Measurements from ENCODE around the gene NUP93.
"Not testable (repeated sequence)": the region's sequence is repeated elsewhere in the genome, so short reads cannot be mapped to it uniquely, and the experiment has no call there.

Gene NUP93

DNA sequence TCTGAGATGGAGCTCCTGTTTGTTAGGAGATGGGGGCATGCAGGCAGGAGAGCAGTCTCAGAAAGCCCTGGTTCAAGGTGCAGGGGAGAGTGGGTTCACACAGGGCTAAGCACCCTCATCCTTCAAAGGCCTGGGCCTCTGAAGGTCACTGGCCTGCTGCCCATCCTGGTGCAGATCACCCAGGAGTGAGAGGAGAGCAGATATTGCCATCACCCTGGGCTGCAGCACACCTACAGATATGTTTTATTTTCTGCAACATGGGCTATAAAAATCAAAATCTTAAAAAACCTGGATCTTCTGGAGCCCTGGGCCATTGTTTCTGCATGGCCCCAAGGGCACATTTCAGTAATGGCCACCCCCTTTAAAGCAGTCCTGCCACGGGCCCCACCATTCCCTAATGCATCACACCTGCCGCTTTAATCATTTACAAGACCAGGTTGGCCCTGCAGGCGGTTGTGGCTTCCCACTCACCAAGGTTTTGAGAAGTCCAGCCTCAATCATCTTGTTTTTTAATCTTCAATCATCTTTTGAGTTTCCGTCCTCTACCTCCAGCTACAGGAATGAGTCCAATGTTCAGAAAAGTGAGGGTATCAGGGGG is 20.4 kb upstream of the NUP93 start:
- no peak for DNase-seq

DNA sequence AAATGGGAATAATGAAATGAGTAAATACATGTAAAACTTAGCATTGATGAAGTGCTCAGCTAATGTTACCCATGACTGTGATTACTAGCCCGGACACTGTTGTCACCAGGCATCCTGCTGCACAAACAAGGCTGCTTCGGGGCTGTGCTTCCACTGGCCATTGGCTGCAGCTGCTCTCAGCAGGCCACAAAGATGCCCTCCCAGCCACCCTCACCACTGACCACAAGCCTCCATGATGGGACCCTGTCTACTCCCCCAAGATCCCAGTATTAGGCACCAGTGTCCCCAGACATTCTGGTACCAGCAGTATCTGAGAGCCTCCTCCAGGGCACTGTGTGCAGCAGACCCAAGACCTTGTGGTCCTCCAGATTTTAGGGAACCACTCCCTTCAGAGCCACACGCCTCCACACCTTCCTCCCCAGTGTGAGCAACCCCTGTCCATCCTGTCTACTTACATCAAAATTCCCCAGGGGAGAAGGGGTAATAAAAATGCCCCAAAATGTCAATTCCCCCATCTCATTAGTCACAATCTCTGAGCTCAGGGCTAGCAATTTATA is 19.7 kb upstream of the NUP93 start:
- DNase-seq, result no peak

DNA sequence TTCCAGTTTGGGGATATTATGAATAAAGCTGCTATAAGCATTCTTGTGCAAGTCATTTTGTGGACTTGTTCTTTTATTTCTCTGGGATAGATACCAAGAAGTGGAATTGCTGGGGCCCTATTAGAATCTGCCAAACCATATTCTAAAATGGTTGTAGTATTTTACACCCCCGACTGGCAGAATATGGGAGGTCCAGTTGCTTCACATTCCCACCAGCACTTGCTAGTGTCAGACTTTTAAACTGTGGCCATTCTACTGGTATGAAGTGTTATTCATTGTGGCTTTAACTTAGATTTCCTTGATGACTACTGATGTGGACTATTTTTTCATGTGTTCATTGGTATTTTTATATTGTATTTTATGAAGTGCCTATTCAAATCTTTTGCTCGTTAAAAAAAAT is 18.1 kb upstream of the NUP93 start:
- DNase-seq, result no peak

DNA sequence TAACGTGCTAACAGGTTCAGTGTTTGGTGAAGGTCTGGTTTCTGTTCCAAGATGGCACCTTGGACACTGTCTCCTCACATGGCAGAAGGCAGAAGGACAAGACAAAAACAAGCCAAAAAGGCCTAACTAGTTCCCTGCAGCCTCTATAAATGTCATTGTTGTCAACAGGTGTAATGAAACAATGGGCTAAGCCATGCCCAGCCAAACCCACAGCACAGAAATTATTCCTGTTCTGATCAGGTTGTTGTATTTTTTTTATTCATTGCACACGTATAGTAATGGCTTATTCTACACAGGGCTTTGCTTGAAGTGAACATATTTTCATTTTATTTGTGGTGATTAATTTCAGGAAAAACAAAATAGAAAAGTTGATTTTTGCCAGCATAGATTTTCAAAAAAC is 16.1 kb upstream of the NUP93 start:
- no peak for DNase-seq

DNA sequence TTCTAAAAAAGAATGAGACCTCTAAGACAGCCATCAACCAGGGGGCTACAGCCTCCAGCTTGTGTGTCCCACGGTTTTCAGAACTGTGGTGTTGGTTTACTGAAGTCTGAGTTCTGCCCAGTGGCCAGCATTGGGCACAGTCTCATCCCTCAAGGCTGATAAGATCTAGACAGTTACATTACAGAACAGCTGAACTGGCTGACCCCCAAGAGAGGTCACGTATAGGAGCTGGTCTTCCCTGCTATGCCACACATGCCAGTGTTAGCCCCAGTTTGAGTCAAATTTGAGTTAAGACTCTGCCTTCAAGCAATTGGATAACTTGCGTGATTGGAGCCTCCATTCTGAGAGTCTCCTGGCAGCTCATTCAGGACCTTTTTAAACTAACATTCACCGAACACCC is 14.8 kb upstream of the NUP93 start:
- DNase-seq, result no peak

DNA sequence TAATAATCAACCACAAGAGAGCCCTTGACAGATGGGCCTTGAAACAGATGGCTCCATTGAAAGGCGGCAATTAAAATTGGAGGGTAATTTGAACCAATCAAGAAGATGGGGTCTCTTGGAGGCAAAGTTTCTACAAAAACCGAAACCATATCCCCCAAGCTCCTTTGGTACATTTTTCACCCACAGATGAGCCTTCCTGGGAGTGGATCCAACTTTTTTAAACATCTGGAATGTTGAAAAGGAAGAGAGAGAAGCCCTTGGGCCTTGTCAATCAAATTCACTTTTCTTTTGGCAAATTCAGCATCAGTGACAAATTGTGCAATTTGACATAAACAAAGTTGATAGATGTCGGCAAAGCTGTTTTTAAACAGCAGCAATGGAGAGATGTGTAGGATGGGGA is 13.2 kb upstream of the NUP93 start:
- DNase-seq, result no peak

DNA sequence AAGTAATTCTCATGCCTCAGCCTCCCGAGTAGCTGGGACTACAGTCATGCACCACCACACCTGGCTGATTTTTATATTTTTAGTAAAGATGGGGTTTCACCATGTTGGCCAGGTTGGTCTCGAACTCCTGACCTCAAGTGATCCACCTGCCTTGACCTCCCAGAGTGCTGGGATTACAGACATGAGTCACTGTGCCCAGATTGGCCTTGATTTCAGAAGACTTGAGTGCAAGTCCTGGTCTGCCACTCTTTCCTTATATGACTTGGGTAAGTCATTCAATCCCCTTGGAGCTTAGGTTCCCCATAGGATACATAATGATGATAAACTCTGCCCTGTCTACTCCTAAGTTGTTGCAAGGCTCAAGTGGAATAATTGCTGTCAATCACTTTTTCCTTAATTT is 12.4 kb upstream of the NUP93 start:
- not testable (repeated sequence) for DNase-seq

DNA sequence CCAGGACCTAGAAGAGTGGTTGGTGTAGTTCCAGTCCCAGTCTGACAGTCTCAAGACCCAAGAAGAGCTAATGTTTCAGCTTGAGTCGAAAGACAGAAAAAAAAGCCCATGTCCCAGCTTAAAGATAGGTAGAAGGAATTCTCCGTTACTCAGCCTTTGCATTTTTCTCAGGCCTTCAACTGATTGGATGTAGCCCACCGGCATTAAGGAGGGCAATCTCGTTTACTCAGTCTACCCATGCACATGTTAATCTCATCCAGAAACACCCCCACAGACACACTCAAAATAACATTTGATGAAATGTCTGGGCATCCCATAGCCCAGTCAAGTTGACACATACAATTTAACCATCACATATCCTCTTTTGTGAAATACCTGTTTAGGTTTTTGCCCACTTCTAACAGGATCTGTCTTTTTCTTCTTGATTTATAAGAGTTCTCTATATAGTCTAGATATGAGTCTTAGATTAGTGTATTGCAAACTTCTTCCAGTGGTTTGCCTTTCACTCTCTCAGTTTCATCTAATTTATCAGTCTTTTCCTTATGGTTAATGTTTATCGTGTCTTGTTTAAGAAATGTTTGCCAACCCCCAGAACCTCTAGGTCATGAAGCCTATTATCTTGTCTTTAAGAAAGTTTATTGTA is 7.6 kb upstream of the NUP93 start:
- no peak for DNase-seq

DNA sequence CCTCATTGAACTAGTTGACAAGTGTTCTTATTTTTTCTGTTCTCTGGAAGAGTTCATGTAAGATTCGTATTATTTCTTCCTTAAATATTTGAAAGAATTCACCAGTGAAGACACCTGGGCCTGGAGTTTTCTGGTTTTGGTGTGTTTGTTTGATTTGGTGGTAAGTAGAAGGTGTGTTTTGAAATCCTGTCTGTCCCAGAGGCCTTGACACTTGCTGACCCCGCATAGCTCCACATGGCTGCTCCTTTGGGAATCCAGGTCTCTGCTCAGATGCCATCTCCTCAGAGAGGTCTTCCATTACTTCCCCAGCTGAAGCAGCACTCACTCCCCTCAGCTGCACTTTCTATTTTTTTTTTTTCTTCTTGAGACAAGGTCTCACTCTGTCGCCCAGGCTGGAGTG is 5.7 kb upstream of the NUP93 start:
- no peak for DNase-seq

DNA sequence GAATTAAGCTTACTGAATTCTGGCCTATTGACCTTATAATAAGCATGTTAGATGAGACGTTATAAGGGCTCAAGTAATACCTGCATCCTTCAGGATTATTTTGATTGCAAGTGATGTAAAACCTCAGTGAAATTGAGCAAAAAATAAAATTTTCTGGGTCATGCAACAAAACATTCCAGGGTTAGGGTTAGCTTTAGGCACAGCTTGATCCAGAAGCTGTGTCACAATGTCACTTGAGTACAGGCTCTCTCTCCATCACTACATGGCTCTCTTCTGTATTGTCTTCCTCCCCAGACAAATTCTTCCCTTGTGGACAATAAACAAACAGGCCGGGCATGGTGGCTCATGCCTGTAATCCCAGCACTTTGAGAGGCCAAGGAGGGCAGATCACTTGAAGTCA is 3.6 kb upstream of the NUP93 start:
- no peak for DNase-seq

DNA sequence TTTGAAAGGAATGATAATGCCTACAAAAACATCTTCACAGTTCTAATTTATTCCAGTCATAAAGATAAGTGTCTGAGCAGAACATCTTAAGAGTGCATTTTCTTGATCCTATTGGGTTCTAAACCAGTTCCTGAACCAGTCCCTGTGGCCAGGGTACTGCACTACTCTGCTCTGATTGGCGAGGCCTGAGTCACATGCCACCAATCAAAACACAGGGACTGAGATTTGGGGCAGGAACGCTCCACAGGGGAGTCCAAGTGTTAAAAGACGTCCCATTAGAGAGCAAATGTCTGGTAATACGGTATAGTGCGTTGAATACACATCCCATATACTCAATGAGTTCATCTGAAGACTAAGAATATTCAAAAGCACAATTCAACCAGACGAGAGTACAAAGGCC is 3.0 kb upstream of the NUP93 start:
- DNase-seq, result no peak

DNA sequence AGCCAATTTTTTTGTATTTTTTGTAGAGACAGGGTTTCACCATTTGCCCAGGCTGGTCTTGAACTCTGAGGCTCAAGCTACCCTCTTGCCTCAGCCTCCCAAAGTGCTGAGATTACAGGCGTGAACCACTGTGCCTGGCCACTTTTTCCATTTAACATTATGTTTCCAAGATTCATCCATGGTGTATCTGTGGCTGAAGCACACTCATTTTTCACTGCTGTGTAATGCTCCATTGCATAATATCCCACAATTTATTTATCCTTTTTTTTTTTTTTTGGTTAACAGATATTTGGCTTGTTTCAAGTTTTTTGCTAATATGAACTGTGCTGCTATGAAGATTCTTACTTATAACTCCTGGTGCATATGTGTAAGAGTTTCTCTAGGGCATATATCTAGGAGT is 1.9 kb upstream of the NUP93 start:
- no peak for DNase-seq

DNA sequence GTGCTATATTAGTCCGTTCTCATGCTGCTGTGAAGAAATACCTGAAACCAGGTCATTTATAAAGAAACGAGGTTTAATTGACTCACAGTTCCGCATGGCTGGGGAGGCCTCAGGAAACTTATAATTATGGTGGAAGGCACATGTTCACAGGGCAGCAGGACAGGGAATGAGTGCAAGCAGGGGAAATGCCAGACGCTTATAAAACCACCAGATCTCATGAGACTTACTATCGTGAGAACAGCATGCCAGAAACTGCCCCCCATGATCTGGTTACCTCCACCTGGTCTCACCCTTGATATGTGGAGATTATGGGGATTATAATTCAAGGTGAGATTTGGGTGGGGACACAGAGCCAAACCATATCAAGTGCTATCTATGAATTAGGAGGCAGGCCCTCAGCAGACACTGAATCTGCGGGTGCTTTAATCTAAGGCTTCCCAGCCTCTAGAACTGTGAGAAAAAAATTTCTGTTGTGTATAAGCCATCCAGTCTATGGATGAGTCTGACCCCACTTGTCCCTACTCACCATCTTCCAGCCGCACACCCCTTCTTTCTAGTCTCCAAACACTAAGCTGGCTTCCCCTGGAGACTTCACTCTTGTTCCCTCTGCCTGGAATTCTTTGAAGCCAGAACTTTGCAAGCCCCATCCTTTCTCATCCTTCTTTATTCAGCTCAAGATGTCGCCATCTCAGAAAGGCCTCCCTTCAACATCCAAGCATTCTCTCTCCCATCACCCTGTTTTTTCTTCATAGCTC is 772 bp upstream of the NUP93 start:
- DNase-seq, result no peak

DNA sequence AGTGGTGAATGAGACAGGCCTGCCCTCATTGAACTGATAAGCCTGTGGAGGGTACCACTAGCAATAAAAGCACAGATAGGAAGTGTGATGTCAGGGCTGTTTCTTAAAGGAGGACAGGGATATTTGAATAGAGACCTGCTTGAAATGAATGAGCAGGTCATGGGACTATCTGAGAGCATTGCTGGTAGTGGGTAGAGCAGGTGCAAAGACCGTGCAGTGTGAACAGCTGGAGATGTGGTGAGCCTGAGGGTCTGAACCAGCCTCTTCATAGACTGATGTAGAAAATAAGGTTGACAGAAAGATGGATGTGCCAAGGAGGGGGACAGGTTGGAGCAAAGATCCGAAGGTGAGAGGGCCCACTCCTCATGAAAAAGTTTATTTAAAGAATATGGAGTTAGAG is 2.4 kb downstream of the NUP93 start:
- DNase-seq, result no peak

DNA sequence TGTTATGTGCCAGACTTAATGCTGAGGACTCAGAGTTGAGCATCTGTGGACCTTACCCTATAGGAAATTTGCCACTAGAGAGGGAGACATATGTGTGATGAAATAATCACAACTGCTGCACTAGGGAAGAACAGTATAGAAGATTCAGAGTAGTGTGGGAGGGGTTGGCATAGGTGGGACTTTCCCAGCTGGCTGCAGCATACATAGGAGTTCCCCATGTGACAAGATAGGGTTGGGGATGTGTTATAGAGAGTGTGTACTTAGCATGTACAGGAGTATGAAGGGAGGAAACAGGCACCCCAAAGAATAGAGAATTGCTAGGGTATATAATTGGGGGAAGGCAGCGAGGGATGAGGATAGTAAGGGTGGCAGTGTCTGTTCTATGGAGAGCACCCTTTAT is 2.9 kb downstream of the NUP93 start:
- no peak for DNase-seq

DNA sequence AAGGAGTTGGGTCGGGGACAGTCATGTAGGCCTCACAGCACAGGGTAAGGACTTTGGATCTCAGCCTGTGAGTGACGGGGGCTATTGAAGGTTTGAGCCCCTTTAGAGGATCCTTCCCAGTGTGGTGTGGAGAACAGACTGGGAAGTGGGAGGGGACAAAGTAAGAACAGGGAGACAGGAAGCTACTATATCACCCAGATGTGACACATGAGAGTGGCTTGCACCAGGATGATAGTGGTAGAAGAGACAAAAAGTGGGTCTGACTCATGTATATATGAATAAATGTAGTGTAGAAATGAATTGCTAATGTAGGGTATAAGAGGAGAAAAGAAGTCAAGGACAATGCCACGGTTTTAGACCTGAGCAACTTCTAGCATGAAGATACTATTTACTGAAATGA is 4.5 kb downstream of the NUP93 start:
- peak in 1 of 2 experiments; percentile 8 for DNase-seq

DNA sequence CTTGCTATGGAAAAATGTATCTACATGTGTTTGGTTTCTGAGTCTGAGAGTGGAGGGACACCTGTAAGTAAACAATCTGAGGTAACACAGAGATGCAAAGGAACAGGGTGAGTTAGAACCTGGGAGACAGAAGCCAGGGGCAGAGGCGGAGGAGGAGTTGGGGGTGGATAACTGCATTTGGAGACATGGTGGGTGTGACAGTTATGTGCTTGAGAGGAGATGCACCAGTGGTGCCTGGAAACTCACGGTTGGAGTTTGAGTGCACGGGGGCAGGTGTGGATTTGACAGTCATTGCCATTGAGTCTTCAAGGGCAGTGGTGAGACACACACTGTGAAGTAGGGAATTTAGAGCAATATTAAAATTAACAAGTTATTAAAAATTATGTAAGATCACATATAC is 6.5 kb downstream of the NUP93 start:
- no peak for DNase-seq

DNA sequence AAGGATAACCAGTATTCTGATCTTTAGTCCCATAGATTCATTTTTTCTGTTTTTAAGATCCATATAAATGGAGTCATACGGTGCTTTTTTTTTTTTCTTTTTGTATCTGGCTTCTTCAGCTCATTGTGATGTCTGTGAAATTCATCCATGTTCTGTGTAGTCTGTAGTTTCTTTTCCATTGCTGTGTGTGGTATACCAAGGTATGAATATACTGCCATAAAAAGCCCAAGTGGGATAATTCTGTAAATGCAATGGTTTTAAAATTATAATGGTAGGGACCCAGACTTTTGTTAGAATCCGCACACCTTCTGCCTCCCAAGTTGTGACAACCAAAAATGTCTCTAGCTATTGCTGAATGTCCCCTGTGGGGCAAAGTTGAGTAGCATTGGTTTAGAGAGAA is 7.6 kb downstream of the NUP93 start:
- DNase-seq, result no peak

DNA sequence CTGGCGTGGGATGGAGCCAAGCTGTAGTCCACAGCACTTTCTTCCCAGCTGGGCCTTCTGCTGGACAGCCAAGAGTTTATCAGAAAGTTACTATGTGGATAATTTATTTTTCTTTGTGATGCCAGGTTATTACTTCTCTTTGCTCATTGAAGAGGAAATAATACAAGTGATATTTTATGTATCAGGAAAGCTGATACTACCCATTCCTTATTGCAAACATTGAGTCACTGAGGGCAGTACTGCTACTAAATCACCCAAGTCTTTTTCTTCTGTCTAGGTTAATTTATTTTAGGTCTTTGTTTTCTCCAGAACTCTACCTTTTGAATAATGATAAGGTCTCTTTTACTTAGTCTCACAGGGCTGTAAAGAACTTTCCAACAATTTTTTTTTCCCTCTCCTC is 8.3 kb downstream of the NUP93 start:
- DNase-seq, result no peak

DNA sequence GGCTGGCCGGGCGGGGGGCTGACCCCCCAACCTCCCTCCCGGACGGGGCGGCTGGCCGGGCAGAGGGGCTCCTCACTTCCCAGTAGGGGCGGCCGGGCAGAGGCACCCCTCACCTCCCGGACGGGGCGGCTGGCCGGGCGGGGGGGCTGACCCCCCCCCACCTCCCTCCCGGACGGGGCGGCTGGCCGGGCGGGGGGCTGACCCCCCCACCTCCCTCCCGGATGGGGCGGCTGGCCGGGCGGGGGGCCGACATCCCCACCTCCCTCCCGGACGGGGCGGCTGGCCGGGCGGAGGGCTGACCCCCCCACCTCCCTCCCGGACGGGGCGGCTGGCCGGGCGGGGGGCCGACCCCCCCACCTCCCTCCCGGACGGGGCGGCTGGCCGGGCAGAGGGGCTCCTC is 9.4 kb downstream of the NUP93 start:
- DNase-seq, result not testable (repeated sequence)

DNA sequence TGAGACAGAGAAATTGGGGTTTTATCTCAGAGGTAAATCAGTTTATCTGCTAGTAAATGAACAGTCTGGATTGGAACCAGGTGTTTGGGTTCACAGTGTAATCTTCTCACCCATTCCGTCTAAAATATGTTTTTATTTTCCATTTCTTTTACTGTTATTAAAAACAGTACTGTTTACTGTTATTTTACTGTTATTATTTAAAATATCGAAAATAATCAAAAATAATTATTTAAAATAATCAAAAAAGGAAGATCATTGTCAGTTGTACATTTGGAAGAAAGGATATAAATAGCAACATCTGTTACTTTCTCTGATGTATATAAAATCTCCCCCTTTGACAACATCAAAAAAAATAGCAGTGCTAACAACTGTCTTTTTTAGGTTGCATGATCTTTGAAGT is 11.5 kb downstream of the NUP93 start:
- DNase-seq, result no peak

DNA sequence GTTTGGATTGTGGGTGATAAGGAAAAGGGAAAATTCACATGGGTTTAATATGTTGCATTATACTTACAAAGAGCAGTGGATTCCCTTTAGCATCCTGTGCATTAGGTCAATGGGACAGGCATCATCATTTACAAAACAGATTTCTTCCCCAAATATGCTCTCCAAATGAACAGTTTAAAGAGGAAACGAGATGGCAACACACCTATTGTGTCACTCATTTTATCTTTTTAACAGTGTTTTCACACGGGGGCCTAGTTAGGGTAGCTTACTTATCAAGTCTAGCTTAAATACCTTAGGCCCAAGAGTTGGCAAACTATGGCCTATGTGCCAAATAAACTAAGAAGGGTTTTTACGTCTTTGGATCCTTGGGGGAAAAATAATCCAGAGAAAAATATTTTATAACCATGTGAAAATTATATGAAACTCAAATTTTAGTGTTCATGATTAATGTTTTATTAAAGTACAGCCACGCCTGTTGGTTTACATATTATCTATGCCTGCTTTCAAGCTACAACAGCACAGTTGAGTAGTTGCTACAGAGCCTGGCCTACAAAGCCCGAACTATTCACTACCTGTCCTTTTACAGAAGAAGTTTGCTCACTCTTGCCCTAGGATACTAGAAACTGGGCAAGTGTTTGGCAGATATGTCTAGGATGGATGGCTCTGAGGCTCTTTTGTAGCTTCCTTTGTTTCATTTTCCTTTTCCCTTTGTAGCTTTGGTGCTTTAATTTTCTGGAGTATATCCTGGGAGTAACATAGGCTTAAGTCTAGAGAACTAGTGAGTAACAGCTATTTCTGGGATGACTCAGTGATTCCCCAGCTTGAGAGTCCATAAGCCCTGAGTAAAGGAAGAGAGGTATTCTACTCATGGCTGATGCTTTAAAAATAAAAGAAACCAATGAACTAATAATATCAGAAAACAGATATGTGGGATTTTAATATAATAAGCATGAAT is 12.4 kb downstream of the NUP93 start:
- DNase-seq, result peak; percentile 8 to 36

DNA sequence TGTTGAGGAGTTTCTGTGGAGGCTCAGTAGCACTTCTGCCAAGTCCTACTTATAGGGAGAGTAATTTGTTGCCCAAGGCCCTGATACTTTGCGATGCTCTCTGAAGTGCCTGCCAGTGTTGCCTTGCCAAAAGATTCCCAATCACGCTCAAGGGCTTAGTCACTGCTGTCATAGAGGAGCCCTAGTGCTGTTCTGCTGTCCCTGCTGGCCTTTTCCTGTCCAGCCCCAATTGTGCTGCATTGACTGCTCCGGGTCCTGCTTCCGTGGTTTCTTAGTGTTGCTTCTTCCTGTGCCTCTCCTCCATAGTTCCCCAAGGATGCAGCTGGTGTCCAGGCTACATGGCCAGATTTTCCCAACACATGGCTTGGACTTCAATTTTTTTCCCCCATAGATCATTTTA is 13.9 kb downstream of the NUP93 start:
- DNase-seq, result peak in 1 of 2 experiments; percentile 9
